ENCODE results near the gene GHR. TPM values are rescaled to one million over a fixed set of nuclear protein-coding genes. Genes with fewer than 3 reads are reported as not detected.

GHR gene
- polyA plus RNA-seq, 1 donor from 2014 or later: 0.31 TPM

GRCh38 chr5:42596817-42597216 lies 173.6 kb downstream of the GHR start (continued):
- TF ChIP-seq EP300 (conservative IDR thresholded peaks at IDR 0.05; ENCODE audit: poor library complexity, severe bottlenecking): no peak

GRCh38 chr5:42597318-42597937 lies 174.2 kb downstream of the GHR start:
- Histone ChIP-seq H3K4me3 (ENCODE audit: low read length) (no peak overlapping the region), H3K27ac (ENCODE audit: low read length) (no peak overlapping the region), H3K9ac (ENCODE audit: low read length) (no peak overlapping the region), H3K4me2 (ENCODE audit: low read length) (no peak overlapping the region), H4K20me1 (ENCODE audit: insufficient read depth) (no peaks in the 10 kb centered on the region), H3K79me2 (replicated peaks; ENCODE audit: insufficient read depth, low read length) (no peaks in the 10 kb centered on the region), H3K36me3 (ENCODE audit: insufficient read depth, low read length) (no peaks in the 10 kb centered on the region), H3F3A (ENCODE audit: insufficient read depth, low read length, poor library complexity, severe bottlenecking) (no peaks in the 10 kb centered on the region), H3K9me2 (ENCODE audit: insufficient read depth, low read length) (no peaks in the 10 kb centered on the region), H3K27me3 (ENCODE audit: insufficient read depth, low read depth, low read length) (no peaks in the 10 kb centered on the region), H2AFZ (ENCODE audit: low read depth, low read length) (no peak overlapping the region), H3K9me3 (ENCODE audit: low read length) (no peaks in the 10 kb centered on the region)
- TF ChIP-seq EP300 (conservative IDR thresholded peaks at IDR 0.05; ENCODE audit: poor library complexity, severe bottlenecking) (no peak), RAD21 (conservative IDR thresholded peaks at IDR 0.05) (no peak), SMC3 (conservative IDR thresholded peaks at IDR 0.05; ENCODE audit: poor library complexity) (no peak), POLR2AphosphoS5 (IDR thresholded peaks at IDR 0.05) (no peak), TAF1 (IDR thresholded peaks at IDR 0.05; ENCODE audit: low read depth) (no peak), MXI1 (conservative IDR thresholded peaks at IDR 0.05; ENCODE audit: poor library complexity, severe bottlenecking) (no peak), EZH2 (IDR thresholded peaks at IDR 0.05; ENCODE audit: borderline replicate concordance, insufficient read depth, low read length, poor library complexity, severe bottlenecking) (no peak), CTCF (IDR thresholded peaks at IDR 0.05; ENCODE audit: poor library complexity, severe bottlenecking) (no peak)
- TF ChIP-seq, protein P1, sequence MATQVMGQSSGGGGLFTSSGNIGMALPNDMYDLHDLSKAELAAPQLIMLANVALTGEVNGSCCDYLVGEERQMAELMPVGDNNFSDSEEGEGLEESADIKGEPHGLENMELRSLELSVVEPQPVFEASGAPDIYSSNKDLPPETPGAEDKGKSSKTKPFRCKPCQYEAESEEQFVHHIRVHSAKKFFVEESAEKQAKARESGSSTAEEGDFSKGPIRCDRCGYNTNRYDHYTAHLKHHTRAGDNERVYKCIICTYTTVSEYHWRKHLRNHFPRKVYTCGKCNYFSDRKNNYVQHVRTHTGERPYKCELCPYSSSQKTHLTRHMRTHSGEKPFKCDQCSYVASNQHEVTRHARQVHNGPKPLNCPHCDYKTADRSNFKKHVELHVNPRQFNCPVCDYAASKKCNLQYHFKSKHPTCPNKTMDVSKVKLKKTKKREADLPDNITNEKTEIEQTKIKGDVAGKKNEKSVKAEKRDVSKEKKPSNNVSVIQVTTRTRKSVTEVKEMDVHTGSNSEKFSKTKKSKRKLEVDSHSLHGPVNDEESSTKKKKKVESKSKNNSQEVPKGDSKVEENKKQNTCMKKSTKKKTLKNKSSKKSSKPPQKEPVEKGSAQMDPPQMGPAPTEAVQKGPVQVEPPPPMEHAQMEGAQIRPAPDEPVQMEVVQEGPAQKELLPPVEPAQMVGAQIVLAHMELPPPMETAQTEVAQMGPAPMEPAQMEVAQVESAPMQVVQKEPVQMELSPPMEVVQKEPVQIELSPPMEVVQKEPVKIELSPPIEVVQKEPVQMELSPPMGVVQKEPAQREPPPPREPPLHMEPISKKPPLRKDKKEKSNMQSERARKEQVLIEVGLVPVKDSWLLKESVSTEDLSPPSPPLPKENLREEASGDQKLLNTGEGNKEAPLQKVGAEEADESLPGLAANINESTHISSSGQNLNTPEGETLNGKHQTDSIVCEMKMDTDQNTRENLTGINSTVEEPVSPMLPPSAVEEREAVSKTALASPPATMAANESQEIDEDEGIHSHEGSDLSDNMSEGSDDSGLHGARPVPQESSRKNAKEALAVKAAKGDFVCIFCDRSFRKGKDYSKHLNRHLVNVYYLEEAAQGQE (IDR thresholded peaks at IDR 0.05; ENCODE audit: borderline replicate concordance): no peak

DNA sequence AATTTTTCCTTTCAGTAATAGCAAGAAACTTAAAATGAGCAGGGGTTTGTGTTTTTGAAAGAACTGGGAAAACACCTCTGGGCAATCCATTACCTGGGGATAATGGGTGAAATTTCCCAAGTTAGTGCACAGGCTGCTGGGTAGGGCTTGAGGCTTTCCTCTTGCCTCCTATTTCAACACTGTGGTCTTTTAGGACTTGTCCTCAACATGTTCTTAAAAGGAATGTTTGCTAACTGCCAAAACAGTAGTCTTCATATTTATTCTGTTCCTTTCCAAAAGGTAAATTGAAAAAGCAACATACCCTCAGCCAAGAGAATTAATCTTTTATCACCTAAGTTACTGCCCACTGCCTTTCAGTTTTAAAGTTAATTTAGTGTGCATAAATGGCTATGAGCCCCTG lies 175.1 kb downstream of the GHR start:
- Histone ChIP-seq H4K20me1 (ENCODE audit: insufficient read depth) (no peaks in the 10 kb centered on the region), H3K9me2 (ENCODE audit: insufficient read depth, low read length) (no peaks in the 10 kb centered on the region), H3K79me2 (replicated peaks; ENCODE audit: insufficient read depth, low read length) (no peaks in the 10 kb centered on the region), H3K4me3 (ENCODE audit: low read length) (no peak overlapping the region), H3K9ac (ENCODE audit: low read length) (no peak overlapping the region), H3K36me3 (ENCODE audit: insufficient read depth, low read length) (no peaks in the 10 kb centered on the region), H3K9me3 (ENCODE audit: low read length) (no peaks in the 10 kb centered on the region), H3F3A (ENCODE audit: insufficient read depth, low read length, poor library complexity, severe bottlenecking) (no peaks in the 10 kb centered on the region), H3K27me3 (ENCODE audit: insufficient read depth, low read depth, low read length) (no peaks in the 10 kb centered on the region), H3K4me2 (ENCODE audit: low read length) (no peak overlapping the region), H2AFZ (ENCODE audit: low read depth, low read length) (no peak overlapping the region), H3K27ac (ENCODE audit: low read length) (no peak overlapping the region)
- TF ChIP-seq RAD21 (conservative IDR thresholded peaks at IDR 0.05): no peak
- no peak for TF ChIP-seq EP300 (conservative IDR thresholded peaks at IDR 0.05; ENCODE audit: poor library complexity, severe bottlenecking)
- no peak for TF ChIP-seq MXI1 (conservative IDR thresholded peaks at IDR 0.05; ENCODE audit: poor library complexity, severe bottlenecking)
- TF ChIP-seq, protein P1 (IDR thresholded peaks at IDR 0.05; ENCODE audit: borderline replicate concordance): no peak
- TF ChIP-seq SMC3 (conservative IDR thresholded peaks at IDR 0.05; ENCODE audit: poor library complexity): no peak
- no peak for TF ChIP-seq POLR2AphosphoS5 (IDR thresholded peaks at IDR 0.05)

Data from neural cell (in vitro differentiated cells).